NOMO-1 treated with DMSO at 0.1 percent for 48 hours (cell line): Measurements from ENCODE around the gene CDH6.

Experiments
- DNase-seq: peaks from one replicate; lab custom pipeline; 2025; ENCODE audit not compliant: unreplicated experiment; lab: John Stamatoyannopoulos, UW

CDH6 gene

GRCh38 chr5:31244921-31245320, 51.4 kb downstream of the CDH6 start:
- no peak for DNase-seq

DNA sequence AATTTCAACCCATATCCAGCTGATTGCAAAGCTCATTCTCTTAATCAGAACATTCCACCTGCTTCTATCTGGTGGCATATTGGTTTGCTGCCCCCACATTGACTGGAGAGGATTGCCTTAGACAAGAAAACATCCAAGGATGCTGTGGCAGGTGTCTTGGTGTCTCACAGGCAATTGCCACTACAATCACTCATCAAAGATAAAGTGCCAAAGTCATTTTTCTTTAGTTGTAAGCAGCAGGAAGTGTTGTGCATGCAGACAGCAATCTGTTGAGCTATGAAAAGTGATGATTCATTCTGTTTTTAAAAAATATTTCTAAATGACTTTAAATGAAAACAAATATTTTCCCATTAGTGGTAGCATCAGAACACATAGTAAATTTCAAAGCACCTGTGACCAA, 53.9 kb downstream of the CDH6 start:
- no peak for DNase-seq

DNA sequence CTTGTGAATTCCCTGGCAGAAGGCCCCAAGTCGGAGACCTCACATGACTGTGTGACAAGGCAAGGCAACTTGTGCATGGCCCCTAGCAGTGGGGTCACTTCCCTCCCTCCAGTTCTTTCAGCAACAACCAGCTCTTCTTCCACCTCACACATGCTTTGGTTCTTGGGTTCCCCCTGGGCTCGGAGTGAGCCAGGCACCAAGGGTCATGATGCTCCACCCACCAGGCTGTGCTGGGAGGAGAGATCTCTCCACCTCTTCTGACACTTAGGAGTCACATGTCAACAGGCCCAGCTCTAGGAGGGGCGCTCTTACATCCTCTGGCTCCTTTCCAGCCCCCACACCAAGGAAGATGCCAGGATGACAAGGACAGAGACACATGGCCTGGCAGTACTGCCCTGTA, 56.7 kb downstream of the CDH6 start:
- no peak for DNase-seq

DNA sequence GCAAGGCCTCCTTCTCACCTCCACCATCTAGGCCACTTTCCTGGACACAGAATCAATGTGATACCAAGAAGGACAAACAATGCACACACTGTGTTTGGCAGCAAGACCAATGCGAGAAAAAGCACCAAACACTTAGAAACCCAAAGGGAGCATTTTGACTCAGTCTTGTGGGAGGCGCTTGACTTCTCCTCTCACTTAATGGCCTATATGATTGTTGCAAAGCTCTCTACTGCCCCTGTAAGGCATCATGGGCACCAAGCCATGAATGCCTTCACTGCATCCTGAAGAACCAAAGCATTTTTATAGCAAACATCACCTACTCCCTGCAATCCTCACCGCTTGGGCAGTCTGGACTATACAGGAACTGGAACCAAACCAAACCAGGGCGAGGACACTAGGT, 57.5 kb downstream of the CDH6 start:
- DNase-seq: no peak

DNA sequence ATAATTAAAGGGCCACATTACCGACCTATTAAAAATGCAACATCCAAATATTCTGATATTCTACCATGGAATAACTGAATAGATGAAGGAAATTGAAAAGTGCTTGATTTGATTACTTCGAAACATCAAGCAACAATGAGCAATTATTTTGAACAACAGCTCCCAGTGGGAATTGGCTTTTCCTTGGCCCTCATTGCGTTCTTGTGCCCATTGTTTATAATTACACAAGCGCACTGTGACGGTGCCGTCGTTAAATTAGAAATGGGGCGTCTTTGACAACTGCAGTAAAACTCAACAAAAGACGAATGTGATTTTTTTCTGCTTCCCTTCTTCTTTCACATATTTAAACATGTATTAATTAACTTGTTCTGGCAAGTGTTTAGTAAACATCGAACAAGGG, 61.6 kb downstream of the CDH6 start:
- DNase-seq: no peak

- no peak for DNase-seq
These were observed 74.8 kb downstream of the CDH6 start for GRCh38 chr5:31268256-31268655.

DNA sequence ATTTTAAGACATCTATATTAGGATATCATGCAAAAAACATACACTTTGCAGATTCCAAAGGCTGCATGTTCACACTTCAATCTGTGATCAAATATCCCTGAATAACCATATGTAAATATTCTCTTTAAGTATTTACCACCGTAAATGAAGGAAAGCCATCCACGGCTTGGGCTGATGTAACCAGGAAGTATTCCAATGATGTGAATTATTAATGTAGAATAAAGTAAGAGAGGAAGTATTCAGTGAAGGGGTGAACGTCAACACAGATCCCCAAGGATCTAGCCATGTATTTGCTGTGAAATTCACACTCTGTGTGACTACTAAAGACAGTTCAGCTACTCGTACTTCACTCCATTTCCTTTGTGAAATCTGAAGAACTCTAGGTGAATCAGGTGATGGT, 75.2 kb downstream of the CDH6 start:
- no peak for DNase-seq

GRCh38 chr5:31269259-31269658, 75.8 kb downstream of the CDH6 start:
- no peak for DNase-seq

- no peak for DNase-seq
These were observed 76.9 kb downstream of the CDH6 start for GRCh38 chr5:31270396-31270795.

GRCh38 chr5:31271567-31271966, 78.1 kb downstream of the CDH6 start:
- DNase-seq: no peak

- no peak for DNase-seq
These were observed 79.7 kb downstream of the CDH6 start for GRCh38 chr5:31273161-31273560.

DNA sequence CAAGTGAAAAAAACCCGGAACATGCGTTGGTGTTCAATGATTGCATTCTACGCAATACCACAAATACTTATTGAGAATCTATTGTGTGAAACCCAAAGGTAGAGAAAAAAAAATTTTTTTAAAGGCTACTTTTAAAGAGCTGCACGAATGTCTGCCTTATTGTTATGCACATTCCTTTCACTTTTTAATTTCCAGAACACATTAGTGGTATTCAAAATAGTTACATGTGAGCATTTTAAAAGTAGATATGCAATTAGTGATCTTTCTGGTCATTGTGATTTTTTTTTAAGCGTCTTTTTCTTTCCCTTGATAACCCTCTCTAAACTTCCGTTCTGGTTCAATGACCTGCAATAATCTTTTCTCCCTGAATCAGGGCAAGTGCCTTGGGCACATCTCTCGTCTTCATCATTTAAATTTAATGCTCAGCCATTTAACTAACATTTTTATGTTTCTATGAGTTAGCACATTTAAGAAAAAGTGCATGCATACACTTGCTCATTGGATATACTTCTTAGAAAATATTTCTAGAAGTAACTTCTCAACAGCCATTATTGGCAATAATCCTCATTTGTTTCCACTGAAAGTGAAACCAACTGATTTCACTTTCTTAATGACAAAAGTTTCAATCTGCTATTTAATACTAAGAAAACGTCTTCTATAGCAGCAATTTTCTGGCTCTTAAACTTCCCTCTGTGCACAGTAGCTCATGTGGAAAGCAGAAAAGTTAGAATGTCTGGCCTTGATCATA, 80.3 kb downstream of the CDH6 start:
- DNase-seq: peak; percentile 7

DNA sequence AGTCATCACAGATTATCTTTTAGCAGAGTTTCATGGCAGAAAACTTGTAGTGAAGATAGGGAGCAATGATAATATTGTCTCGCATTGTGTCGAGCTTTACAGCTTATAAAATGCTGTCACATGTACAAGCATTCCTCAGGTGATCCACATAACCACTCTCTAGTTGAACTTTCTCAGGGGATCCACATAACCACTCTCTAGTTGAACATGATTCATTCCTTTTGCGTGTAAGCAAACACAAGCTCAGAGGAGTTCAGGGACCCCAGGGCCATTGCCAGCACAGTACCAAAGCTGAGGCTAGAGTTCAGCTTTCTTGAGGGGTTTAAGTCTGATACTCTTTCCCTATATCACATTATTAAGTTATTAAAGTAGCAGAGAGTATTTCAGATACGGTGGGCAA, 86.7 kb downstream of the CDH6 start:
- DNase-seq: no peak

DNA sequence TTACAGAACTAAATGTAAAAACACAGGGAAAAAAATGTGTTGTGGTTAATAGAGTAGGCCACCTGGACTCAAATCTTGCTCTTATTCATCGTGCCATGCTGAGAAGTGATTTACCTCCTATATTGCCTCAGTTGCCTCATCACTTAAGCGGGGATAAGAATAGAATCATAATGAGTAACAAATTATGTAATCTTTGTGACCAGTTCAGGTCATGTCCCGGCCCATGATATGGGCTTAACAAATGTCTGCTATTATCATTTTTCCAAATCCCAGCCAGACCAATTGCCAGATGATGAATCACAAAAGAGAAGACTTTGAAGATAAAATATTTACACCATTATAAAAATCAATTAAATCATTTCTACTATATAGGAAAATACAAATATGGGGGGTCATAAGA, 89.8 kb downstream of the CDH6 start:
- DNase-seq: no peak

- no peak for DNase-seq
These were observed 91.5 kb downstream of the CDH6 start for GRCh38 chr5:31285025-31285424.

- no peak for DNase-seq
These were observed 94.5 kb downstream of the CDH6 start for GRCh38 chr5:31287985-31288384.

GRCh38 chr5:31289429-31289828, 95.9 kb downstream of the CDH6 start:
- no peak for DNase-seq

GRCh38 chr5:31291323-31291854, 97.9 kb downstream of the CDH6 start:
- DNase-seq: no peak

DNA sequence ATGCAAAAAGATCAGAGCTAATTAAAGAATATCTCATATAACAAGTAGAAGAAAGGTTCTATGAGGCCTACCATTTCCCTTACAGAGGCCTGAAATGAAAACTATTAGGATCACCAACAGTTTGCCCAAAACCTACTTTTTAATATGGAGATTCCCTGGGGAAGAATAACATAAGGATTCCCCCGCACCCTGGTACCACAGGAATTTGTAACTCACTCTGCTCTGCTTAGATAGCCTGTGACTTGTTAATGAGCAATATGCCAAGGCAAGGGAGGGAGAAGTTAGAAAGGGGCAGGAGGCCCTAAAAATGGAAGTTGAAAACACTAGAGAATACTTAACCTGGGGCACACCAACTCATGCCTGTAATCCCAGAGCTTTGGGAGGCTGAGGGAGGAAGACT, 107.0 kb downstream of the CDH6 start:
- DNase-seq: no peak

- no peak for DNase-seq
These were observed 108.3 kb downstream of the CDH6 start for GRCh38 chr5:31301833-31302232.

- DNase-seq: no peak
These were observed 110.2 kb downstream of the CDH6 start for GRCh38 chr5:31303688-31304087.

DNA sequence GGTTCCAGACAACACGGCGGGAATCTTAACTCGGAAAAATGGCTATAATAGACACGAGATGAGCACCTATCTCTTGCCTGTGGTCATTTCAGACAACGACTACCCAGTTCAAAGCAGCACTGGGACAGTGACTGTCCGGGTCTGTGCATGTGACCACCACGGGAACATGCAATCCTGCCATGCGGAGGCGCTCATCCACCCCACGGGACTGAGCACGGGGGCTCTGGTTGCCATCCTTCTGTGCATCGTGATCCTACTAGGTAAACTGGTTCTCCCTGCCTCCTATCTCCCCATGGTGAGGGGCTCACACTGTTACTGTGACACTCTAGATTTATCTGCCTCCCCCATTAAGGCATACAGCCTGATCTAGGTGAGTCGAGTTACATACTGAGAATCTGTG, 124.2 kb downstream of the CDH6 start:
- no peak for DNase-seq

- no peak for DNase-seq
These were observed 125.8 kb downstream of the CDH6 start for GRCh38 chr5:31319335-31319734.
